HG03469 (cell line): ENCODE measurements around the gene EEF1AKMT4.

ENCODE experiments used
- ATAC-seq: cut with Tn5 transposase; IDR thresholded peaks from one replicate; pipeline ENCODE4 v1.9.1; 2021; ENCODE audit warnings: mild to moderate bottlenecking, moderate library complexity, moderate number of reproducible peaks; ENCODE audit not compliant: unreplicated experiment

EEF1AKMT4 gene

DNA sequence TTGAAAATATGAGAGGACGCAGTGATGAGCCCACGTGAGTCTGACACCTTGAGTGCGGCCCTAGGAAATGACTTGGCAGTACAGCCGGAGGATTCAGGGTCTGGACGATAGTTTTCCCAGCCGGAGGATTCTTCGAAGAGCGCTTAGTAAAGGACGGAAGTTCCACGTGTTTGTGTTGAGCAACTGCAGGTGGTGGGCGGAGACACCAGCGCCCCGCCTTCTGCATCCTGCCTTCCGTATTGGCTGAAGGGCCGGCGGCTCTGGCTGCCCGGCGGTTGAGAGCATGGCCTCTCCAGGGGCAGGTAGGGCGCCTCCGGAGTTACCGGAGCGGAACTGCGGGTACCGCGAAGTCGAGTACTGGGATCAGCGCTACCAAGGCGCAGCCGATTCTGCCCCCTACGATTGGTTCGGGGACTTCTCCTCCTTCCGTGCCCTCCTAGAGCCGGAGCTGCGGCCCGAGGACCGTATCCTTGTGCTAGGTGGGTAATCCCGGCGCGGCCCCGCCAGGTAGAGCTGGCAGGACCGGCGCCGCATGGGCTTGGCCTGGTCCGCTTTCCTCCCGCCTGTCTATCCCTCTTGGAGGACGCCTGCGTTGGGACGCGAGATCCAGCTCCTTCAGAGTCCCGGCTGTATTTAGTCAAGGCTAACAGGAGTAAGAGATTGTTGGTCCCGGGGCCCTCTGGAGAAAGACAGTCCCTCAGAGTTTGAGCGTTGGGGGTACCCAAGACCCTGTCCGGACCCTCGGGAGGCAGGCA, at the start of gene EEF1AKMT4:
EEF1AKMT4 (plus strand) TSS at position 261 of the 755 bp plus-strand sequence; CDS start at position 284, 23 bp downstream.
- peak; percentile 83 for ATAC-seq

DNA sequence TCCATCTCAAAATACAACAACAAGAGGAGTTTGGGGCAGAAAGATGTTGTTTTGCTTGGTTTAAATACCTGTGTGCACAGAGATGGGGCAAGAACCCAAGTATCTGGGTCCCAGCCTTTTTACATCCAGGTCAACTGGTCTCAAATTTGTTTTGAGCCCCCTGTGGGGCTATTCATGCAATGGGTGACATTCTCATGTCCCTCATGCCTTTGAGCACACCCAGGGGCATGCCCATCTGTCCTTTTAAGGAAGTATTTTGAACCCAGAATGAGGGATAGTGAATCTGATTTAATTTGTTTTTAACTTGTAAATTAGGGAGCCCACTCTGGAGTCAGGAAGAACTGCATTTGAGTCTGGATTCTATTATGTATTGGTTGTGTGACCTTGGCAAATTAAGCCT, 48.6 kb upstream of the EEF1AKMT4 start:
- no peak for ATAC-seq

DNA sequence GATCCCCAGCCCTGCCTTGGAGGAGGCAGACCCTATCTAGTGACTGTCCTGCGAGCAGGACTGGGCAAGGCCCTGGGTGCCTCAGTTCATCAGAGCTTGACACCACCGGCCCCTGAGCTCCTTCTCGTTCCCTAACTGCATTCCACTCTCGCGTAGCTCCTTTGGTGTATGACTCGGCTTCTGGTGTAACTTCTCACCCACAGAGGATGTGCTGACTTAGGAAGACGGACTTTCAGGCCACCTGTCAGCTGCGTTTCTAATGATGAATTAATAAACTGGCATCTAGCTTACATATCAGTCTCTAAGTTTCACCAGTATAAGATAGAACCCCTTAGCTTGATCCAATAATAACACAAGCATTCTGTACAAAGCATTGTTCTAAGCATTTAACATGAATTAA, 45.9 kb upstream of the EEF1AKMT4 start:
- no peak for ATAC-seq

DNA sequence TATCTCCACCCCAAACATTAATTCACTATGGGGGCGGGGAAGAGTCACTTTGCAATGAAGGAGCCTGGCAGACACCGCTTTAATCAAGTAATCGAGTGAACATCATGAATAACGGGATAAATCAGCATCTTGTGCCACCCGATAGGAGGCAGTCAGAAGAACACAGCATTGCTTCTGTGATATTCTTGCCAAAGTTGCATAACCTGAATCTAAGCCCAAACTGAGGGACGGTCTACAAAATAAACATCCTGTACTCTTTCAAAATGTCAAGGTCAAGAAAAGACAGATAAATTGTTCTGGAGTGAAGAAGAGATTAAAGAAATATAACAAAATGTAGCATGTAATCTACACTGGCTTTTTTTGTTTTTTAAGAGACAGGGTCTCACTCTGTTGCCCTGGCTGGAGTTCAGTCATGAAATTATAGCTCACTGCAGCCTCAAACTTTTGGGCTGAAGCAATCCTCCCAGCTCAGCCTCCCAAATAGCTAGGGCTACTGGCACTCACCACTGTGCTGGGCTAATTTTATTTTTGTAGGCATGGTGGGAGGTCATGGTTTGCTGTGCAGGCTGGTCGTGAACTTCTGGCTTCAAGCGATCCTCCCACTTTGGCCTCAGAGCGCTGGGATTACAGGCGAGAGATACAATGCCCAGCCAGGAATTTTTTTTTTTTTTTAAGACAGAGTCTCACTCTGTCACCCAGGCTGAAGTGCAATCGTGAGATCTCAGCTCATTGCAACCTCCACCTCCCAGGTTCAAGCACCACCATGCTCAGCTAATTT, 40.1 kb upstream of the EEF1AKMT4 start:
- no peak for ATAC-seq

DNA sequence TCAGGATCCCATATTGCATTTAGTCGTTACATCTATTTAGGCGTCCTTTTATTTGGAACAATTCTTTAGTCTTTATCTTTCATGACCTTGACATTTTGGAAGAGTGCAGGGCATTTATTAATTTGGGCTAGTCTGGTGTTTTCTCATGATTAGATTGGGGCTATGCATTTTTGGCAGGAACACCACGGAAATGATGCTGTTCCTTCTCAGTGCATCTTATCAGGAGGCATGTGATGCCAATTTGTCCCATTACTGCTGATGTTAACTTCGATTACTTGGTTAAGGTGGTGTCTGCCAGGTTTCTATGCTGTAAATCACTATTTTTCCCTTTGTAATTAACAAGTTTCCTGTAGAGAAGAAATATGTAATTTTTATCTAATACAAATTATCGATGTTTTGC, 38.2 kb upstream of the EEF1AKMT4 start:
- ATAC-seq: no peak

DNA sequence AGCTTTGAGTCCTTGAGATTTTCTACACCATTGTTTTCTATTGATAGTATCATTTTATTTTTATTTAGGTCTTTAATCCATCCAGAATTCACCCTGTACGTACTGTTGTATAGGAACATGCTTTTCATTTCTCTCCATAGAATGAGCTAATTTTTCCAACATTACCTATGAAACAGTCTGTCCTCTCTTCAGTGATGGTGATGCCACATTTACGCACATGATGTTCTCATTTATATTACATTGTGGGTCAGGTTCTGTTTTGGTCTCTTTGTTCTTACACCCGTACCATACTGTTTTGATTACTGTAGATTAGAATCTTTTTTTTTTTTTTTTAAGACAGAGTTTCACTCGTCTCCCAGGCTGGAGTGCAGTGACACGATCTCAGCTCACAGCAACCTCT, 37.8 kb upstream of the EEF1AKMT4 start:
- no peak for ATAC-seq

DNA sequence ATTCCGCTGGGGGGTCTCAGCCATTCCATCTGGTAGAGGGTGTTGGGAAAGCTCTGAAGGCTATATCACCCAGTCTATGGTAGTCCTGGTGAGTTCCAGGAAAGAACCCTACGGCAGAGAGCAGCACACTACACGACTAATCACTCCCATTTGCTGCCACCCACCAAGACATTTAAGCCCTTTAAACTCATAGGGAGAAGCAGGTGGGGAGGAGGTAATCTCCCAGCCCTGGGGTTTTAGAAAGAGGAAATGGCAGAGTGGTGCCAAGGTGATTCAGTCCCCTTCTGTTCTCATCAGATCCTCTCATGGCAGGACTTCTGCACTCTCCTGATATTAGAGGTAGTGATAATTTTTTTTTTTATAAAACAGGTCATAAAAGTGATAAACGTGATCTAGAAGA, 30.7 kb upstream of the EEF1AKMT4 start:
- no peak for ATAC-seq

DNA sequence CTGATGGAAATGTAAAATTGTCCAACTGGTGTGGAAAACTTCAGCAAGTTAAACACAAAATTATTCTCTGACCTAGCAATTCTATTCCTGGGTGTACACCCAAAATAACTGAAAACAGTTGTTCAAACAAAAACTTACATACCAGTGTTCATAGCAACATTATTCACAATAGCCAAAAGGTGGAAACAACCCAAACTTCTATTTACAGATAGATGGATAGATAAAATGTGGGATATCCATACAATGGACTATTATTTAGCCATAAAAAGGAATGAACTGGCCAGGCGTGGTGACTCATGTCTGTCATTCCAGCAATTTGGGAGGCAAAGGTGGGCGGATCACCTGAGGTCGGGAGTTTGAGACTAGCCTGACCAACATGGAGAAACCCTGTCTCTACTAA, 27.0 kb upstream of the EEF1AKMT4 start:
- no peak for ATAC-seq

DNA sequence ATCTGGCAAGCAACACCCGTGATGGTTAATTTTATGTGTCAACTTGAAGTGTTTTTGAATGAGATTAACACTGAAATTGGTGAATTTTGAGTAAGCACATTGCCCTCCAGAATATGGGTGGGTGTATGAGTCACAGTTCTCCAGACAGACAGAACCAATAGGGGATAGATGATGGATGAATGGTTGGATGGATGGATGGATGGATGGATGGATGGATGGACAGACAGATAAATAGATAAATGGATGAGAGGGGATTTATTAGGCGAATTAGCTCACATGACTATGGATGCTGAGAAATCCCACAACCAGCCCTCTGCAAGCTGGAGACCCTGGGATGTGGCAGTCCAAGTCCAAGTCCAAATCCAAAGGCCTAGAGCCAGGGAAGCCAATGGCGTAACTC, 25.5 kb upstream of the EEF1AKMT4 start:
- ATAC-seq: no peak

DNA sequence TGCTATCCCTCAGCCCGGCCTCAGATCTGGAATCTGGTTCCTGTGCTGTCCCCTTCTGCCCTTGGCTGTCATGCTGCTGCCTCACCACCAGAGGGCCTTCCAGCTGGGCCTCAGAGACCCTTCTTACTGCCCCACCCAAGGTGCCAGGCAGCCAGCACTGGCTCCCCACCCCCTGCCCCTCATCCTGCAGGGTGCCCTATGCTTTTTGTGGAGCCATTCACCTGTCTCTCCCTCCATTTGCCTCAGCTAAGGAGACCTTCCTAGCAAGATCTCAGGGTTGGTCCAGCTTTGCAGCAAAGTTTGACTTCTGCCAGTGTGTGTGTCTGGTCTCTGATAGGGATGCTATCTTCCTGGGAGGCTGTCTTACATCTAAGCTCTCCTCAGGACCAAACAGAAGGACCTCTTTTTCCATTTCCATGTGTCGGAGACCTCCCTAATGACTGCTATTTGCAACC, 22.0 kb upstream of the EEF1AKMT4 start:
- no peak for ATAC-seq

DNA sequence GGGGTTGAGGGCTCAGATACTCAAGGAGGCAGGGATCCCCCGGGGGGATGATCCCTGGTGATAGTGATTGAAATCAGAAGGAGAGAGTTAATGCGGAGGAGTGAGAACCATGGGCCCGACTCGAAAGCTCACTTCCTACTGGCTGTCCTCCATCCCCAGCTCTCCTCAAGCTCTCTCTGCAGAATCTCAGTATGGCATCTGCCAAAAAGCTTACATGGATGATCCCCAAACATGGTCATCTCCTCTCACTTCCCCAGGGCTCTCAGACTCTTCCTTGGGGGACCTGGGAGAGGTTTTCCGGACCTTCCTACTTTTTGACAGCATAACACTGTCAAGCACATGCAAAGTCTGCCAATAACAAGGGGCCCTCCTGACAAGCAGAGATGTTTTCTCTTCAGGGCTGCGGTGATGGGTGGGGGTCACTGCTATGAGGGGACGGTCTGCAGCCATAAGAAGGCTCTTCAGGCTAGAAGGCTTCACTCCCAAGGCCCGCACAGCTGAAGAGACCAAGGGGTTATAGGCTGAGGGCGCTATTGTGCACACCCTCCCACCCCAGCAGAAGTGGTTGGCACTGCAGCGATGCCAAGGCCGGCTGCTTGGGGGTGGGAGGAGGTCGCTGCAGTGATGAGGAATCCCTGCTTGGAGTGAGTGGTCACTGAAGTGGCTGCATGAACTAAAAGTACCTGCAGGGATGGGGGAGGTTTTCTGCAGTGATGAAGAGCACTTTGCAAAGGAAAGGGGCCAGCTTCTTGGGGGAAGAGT, 20.9 kb upstream of the EEF1AKMT4 start:
- ATAC-seq: no peak

DNA sequence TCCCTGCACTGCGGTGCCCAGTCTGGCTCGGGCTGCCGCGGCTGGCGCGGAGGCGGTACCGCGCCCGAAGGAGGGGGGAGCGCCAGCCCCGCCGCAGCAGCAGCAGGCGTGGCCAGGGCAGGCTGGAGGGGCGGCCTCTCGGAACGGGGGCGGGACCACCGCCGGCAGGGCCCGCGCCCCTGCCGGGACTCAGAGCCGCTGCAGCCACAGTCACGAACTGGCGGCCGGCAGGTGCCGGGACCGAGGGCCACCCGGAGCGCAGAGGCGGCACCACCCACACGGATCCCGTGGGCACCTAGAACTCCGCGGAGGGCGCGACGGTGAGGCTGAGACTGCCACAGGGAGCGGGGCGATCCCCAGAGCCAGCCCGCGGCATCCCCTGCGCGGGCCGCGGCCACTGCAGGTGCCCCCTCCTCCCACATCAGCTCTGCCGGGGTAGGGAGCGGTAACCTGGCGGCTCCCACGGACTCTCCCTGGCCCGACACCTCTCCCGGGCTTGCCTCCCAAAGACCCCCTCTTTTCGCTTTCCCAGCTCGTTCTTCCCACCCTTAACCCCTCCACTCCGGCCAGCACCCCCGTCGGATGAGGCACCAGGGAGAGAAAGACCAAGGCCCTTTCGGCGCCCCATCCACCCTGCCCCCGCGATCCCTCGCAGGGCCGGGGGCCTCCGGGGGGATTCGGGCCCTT, 19.9 kb upstream of the EEF1AKMT4 start, which contains the start of gene VWA5B2:
VWA5B2 (plus strand) TSS at position 192 of the 687 bp plus-strand sequence. CDS start 944 bp downstream, outside the sequence.
- ATAC-seq: peak; percentile 62

DNA sequence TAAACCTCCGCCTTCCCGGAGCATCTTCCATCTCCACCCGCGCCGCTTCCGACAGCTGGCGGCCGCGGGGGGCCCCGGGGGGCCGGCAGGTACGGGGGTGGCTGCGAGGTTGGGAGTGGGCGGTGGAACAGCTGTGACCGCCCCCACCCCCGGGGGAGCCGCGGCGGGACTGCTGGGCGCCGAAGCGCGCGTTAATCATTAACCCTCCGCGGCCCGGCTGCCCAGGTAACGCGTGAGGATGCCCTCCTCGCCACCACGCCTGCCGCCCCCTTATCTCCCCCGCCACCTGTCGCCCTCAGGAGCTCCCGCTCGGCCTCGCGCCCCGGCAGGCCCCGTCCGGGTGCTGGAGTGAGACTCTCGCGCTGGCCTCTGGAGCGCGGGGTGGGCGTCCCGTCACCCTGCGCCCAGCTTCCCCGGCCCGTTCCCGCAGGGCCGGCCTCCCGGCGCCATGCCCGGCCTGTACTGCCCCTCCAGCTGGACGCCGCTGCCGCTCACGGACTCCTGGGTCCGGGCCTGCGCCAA, 19.3 kb upstream of the EEF1AKMT4 start:
- no peak for ATAC-seq

DNA sequence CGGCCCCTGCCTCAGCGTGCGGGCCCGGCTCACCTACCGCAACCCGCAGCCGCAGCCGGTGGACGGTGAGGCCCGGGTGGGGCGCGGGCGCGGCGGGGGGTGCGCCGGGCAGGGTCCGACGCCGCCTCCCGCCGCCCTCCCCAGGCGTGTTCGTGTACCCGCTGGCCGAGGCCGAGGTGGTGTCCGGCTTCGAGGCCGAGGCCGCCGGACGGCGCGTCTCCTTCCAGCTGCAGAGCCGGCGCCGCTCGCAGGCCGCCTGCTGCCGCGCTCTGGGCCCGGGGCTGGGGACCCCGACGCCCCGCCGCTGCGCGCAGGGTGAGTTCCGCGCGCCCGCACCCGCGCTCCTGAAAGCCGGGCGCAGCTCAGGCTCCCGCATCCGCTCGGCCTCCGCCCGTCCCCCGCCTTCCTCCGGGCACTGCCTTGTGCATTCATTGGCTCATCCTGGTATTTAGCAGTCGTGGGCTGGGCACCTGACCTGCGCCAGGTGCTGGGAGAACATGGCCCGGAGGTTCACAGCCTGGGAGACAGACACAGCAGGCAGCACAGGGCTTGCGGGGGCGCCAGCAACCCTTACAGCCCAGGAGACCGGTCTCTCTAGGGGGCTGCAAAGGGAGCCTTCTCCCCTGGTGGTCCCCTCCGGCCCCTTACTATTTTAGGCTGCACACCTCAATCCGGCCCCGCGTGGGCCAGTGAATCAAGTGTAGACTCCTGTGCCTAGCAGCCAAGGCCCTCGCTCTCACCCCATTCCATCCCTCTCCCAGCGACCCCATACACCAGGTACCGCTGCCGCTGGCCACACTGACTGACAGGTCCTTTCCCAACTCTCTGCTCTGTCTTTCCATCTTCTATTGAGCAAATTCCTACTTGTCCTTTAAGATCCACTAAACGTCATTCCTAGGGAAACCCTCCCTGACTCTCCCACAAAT, 18.6 kb upstream of the EEF1AKMT4 start:
- no peak for ATAC-seq

DNA sequence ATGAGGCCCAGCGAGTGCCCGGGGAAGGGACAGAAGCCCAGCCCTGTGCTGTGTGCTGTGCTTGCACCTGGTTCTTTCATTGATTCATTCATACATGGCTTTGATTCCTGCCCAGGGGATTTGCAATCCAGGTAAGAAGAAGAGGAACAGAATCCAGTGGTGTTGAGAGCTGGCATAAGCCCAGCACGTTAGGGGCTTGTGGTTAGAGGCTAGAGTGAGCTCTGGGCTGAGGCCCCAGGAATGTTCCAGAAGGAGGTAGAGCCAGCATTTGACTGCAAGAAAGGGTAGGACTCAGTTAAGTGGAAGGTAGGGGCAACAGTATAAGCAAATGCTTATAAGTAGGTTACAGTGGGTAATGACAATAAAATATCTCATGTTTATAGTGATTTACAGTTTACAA, 17.8 kb upstream of the EEF1AKMT4 start:
- no peak for ATAC-seq

DNA sequence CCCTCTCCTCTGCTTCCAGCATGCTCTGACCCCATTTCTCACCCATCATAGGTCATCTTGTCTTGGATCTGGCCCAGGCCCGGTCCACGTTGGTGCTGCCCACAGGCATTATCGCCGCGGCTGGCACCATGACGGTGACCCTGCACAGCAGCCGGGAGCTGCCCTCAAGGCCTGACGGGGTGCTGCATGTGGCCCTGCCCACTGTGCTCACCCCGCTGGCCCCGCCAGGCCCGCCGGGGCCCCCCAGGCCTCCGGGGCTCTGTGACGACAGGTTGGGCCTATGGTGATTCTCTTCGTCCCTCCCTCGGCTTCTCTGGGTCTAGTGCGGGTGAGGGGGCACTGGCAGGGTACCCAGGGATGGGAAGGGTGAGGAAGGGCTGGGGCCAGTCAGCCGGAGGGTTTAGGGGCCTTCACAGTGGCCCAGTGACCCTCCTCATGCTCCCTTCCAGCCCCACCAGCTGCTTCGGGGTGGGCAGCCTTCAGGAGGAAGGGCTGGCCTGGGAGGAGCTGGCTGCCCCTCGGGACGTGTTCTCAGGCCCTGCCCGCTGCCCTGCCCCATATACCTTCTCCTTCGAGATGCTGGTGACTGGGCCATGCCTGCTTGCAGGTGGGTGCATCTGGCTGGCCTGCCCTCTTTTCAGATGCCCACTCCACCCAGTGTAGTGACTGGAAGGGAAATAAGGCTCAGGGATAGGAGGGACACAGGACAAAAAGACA, 16.2 kb upstream of the EEF1AKMT4 start:
- no peak for ATAC-seq

DNA sequence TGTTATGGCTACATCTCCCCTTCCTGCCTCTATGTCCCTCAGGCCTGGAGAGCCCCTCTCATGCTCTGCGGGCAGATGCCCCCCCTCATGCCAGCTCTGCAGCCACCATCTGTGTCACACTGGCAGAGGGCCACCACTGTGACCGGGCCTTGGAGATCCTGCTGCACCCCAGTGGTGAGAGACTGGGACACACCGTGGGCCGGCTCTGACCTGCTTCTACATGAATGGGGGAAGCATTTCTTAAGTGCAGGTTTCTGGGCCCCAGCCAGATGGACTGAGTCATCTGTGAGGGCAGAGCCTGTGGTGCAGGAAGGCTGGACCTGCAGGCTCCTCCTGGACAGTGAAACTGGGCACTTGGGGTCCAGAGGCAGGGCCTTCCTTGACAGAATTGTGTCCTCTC, 15.2 kb upstream of the EEF1AKMT4 start:
- no peak for ATAC-seq

DNA sequence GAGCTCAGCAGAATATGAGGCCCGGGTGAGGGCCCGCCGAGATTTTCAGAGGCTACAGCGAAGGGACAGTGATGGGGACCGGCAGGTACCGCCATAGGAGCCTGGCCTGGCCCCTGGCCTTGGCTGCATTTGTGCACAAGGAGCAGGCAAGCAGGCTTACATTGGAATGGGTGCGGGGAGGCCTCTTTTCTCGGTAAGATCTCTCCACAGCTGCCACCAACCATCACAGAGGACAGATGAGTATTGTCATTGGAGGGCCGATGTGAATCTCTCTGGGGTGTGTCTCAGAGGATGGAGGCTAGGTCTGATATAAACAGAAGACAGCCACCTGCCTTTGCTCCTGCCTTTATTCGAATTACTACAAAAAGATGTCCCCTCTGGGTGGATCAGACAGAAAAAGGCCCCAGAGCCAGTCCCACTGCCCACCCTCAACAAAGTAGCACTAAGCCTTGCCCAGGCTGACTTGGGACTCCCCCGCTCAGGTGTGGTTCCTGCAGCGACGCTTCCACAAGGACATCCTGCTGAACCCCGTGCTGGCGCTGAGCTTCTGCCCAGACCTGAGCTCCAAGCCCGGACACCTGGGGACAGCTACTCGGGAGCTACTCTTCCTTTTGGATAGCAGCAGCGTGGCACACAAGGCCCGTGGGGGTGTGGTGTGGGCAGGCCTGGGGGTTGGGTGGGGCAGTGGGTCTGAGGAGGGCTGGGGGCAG, 14.6 kb upstream of the EEF1AKMT4 start:
- no peak for ATAC-seq
